ENCODE measurements around the gene TMEM126A. TPM values are rescaled to one million over a fixed set of nuclear protein-coding genes. Genes with fewer than 3 reads are reported as not detected.
"Not testable (repeated sequence)": the region's sequence is repeated elsewhere in the genome, so short reads cannot be mapped to it uniquely, and the experiment has no call there.

Gene TMEM126A
- total and polyA plus RNA-seq, 2 of the 13 experiments (the other 11 are each of a cell fraction or from before 2014, with no cell fraction given), result 59.5 to 66.9 TPM

GRCh38 chr11:85606237-85606636 lies 41.5 kb upstream of the TMEM126A start:
- in situ Hi-C loops (cut with HindIII; ENCODE audit: extremely low pct_ligation_motif_present, low pct_unique_long_range_greater_than_20kb); H2AFZ ChIP-seq (ENCODE audit: low read length): not testable (repeated sequence)

GRCh38 chr11:85608621-85609020 lies 39.1 kb upstream of the TMEM126A start:
- intact Hi-C loops (cut with micrococcal nuclease; ENCODE audit: unreplicated experiment); H2AFZ ChIP-seq (ENCODE audit: low read length); H3K4me3 ChIP-seq (replicated peaks in 1 of 3; ENCODE audit: insufficient read depth in 1 of 3, low read depth in 2 of 3, low read length in 3 of 3); in situ Hi-C loops (cut with HindIII; ENCODE audit: extremely low pct_ligation_motif_present, low pct_unique_long_range_greater_than_20kb); BruUV-seq (replicated peaks); H3K27ac ChIP-seq (ENCODE audit: extremely low read length, insufficient read depth, low read length); H3K4me1 ChIP-seq (ENCODE audit: insufficient read depth, low read length); H3K9ac ChIP-seq (ENCODE audit: insufficient read depth, low read depth, low read length); H4K20me1 ChIP-seq (ENCODE audit: insufficient read depth, low read length); FAIRE-seq; CTCF ChIA-PET (ENCODE audit: low intra/inter-chr PET ratio, low total read pairs); H3K27me3 ChIP-seq (ENCODE audit: control insufficient read depth in 1 of 2, insufficient read depth in 2 of 2, low read length in 2 of 2); H3K36me3 ChIP-seq (replicated peaks in 1 of 2; ENCODE audit: control insufficient read depth in 1 of 2, insufficient read depth in 2 of 2, low read length in 2 of 2); ATAC-seq; POLR2A ChIA-PET; H3K79me2 ChIP-seq (ENCODE audit: insufficient read depth, low read length); H3K4me2 ChIP-seq (ENCODE audit: low read depth, low read length); H3K9me3 ChIP-seq (ENCODE audit: low read length); DNase-seq (ENCODE audit: low spot score): not testable (repeated sequence)

More at GRCh38 chr11:85606237-85606636, 41.5 kb upstream of the TMEM126A start:
- BruUV-seq (replicated peaks); H3K27me3 ChIP-seq (ENCODE audit: control insufficient read depth in 1 of 2, insufficient read depth in 2 of 2, low read length in 2 of 2); H3K9ac ChIP-seq (ENCODE audit: insufficient read depth, low read depth, low read length); H3K27ac ChIP-seq (ENCODE audit: extremely low read length, insufficient read depth, low read length); POLR2A ChIA-PET; DNase-seq (ENCODE audit: low spot score); intact Hi-C loops (cut with micrococcal nuclease; ENCODE audit: unreplicated experiment); H3K9me3 ChIP-seq (ENCODE audit: low read length); CTCF ChIA-PET (ENCODE audit: low intra/inter-chr PET ratio, low total read pairs); ATAC-seq; FAIRE-seq; H3K4me1 ChIP-seq (ENCODE audit: insufficient read depth, low read length); H3K36me3 ChIP-seq (replicated peaks in 1 of 2; ENCODE audit: control insufficient read depth in 1 of 2, insufficient read depth in 2 of 2, low read length in 2 of 2); H3K79me2 ChIP-seq (ENCODE audit: insufficient read depth, low read length); H4K20me1 ChIP-seq (ENCODE audit: insufficient read depth, low read length); H3K4me3 ChIP-seq (replicated peaks in 1 of 3; ENCODE audit: insufficient read depth in 1 of 3, low read depth in 2 of 3, low read length in 3 of 3); H3K4me2 ChIP-seq (ENCODE audit: low read depth, low read length): not testable (repeated sequence)
- 63% methylated on average over 3 of the region's 3 CpGs for WGBS (ENCODE audit: low lambda C conversion rate)
- 0 out of 2 replicates have a peak, but pooled peaks have one; percentile 12 for TF ChIP-seq NFYB (CRISPR knock-in tag; IDR thresholded peaks at IDR 0.05)

GRCh38 chr11:85609286-85609685 lies 38.5 kb upstream of the TMEM126A start:
- in situ Hi-C loops (cut with HindIII; ENCODE audit: extremely low pct_ligation_motif_present, low pct_unique_long_range_greater_than_20kb); H3K4me1 ChIP-seq (ENCODE audit: insufficient read depth, low read length); DNase-seq (ENCODE audit: low spot score); H2AFZ ChIP-seq (ENCODE audit: low read length); H3K79me2 ChIP-seq (ENCODE audit: insufficient read depth, low read length); H3K36me3 ChIP-seq (replicated peaks in 1 of 2; ENCODE audit: control insufficient read depth in 1 of 2, insufficient read depth in 2 of 2, low read length in 2 of 2); H4K20me1 ChIP-seq (ENCODE audit: insufficient read depth, low read length); POLR2A ChIA-PET; ATAC-seq; H3K9ac ChIP-seq (ENCODE audit: insufficient read depth, low read depth, low read length); H3K27ac ChIP-seq (ENCODE audit: extremely low read length, insufficient read depth, low read length); H3K4me3 ChIP-seq (replicated peaks in 1 of 3; ENCODE audit: insufficient read depth in 1 of 3, low read depth in 2 of 3, low read length in 3 of 3); FAIRE-seq; H3K4me2 ChIP-seq (ENCODE audit: low read depth, low read length); H3K27me3 ChIP-seq (ENCODE audit: control insufficient read depth in 1 of 2, insufficient read depth in 2 of 2, low read length in 2 of 2); H3K9me3 ChIP-seq (ENCODE audit: low read length); BruUV-seq (replicated peaks); CTCF ChIA-PET (ENCODE audit: low intra/inter-chr PET ratio, low total read pairs); intact Hi-C loops (cut with micrococcal nuclease; ENCODE audit: unreplicated experiment): not testable (repeated sequence)
- WGBS (ENCODE audit: low lambda C conversion rate), result 0% methylated on average over 2 of the region's 2 CpGs

GRCh38 chr11:85611643-85612042 lies 36.1 kb upstream of the TMEM126A start:
- H4K20me1 ChIP-seq (ENCODE audit: insufficient read depth, low read length); intact Hi-C loops (cut with micrococcal nuclease; ENCODE audit: unreplicated experiment); H3K9ac ChIP-seq (ENCODE audit: insufficient read depth, low read depth, low read length); CTCF ChIA-PET (ENCODE audit: low intra/inter-chr PET ratio, low total read pairs); ATAC-seq; BruUV-seq (replicated peaks); in situ Hi-C loops (cut with HindIII; ENCODE audit: extremely low pct_ligation_motif_present, low pct_unique_long_range_greater_than_20kb); FAIRE-seq; H3K27ac ChIP-seq (ENCODE audit: extremely low read length, insufficient read depth, low read length); H3K79me2 ChIP-seq (ENCODE audit: insufficient read depth, low read length); H3K9me3 ChIP-seq (ENCODE audit: low read length); H3K4me1 ChIP-seq (ENCODE audit: insufficient read depth, low read length); H3K4me2 ChIP-seq (ENCODE audit: low read depth, low read length); H2AFZ ChIP-seq (ENCODE audit: low read length); DNase-seq (ENCODE audit: low spot score); POLR2A ChIA-PET; H3K36me3 ChIP-seq (replicated peaks in 1 of 2; ENCODE audit: control insufficient read depth in 1 of 2, insufficient read depth in 2 of 2, low read length in 2 of 2); H3K4me3 ChIP-seq (replicated peaks in 1 of 3; ENCODE audit: insufficient read depth in 1 of 3, low read depth in 2 of 3, low read length in 3 of 3); H3K27me3 ChIP-seq (ENCODE audit: control insufficient read depth in 1 of 2, insufficient read depth in 2 of 2, low read length in 2 of 2): not testable (repeated sequence)
- WGBS (ENCODE audit: low lambda C conversion rate), result 31% methylated on average over 2 of the region's 2 CpGs

All from HepG2 (cell line).